Skeletal muscle tissue (tissue), 4 donors: ENCODE results near the gene SHISAL2A. TPM values are rescaled to one million over a fixed set of nuclear protein-coding genes. Genes with fewer than 3 reads are reported as not detected.

ENCODE experiments used
- H3K27ac ChIP-seq: one replicate; pipeline ENCODE4 v1.7.0; 2013; ENCODE audit warnings: mild to moderate bottlenecking, low read depth, low read length, inconsistent platforms
- H3K27me3 ChIP-seq, 3 donors: one replicate each; pipeline ENCODE4 v1.7.0; 2013; ENCODE audit warnings: low read length in 3 of 3; ENCODE audit not compliant: control insufficient read depth in 3 of 3, insufficient read depth in 3 of 3
- H3K36me3 ChIP-seq, 3 donors: one replicate each; pipeline ENCODE4 v1.7.0; 2013; ENCODE audit warnings: low read length in 3 of 3; ENCODE audit not compliant: control insufficient read depth in 3 of 3, insufficient read depth in 3 of 3
- H3K4me1 ChIP-seq, 3 donors: one replicate each; pipeline ENCODE4 v1.7.0; 2013; ENCODE audit warnings: low read length in 3 of 3, mild to moderate bottlenecking in 3 of 3; ENCODE audit not compliant: control insufficient read depth in 3 of 3, insufficient read depth in 3 of 3
- H3K4me3 ChIP-seq, 3 donors: one replicate each; pipeline ENCODE4 v1.7.0; 2013; ENCODE audit warnings: low read length in 3 of 3
- H3K9ac ChIP-seq, 3 donors: one replicate each; pipeline ENCODE4 v1.7.0; 2013; ENCODE audit warnings: low read length in 3 of 3, mild to moderate bottlenecking in 3 of 3, moderate library complexity in 2 of 3, low read depth in 1 of 3
- H3K9me3 ChIP-seq, 3 donors: one replicate each; pipeline ENCODE4 v1.7.0; 2013; ENCODE audit warnings: low read length in 3 of 3; ENCODE audit not compliant: control insufficient read depth in 3 of 3
- total RNA-seq: library from RNA; depleted of rRNA; stranded (reverse); fragments of >200 nt; gene quantifications from one replicate; pipeline ENCODE4 v1.2.3, GENCODE V29; 2014
- donor health status: Osteomylitis.

SHISAL2A gene
- total RNA-seq, 1 donor from 2014 or later: 0.52 TPM

- Histone ChIP-seq H3K27ac (no peak overlapping the region), H3K4me3 (no peak overlapping the region), H3K9ac (no peak overlapping the region)
Measured at GRCh38 chr1:52667290-52667689, 34.3 kb downstream of the SHISAL2A start.

GRCh38 chr1:52667984-52668383, 35.0 kb downstream of the SHISAL2A start:
- Histone ChIP-seq H3K4me3 (no peak overlapping the region), H3K9ac (no peak overlapping the region), H3K36me3 (no peaks in the 10 kb centered on the region), H3K9me3 (no peaks in the 10 kb centered on the region), H3K27me3 (no peaks in the 10 kb centered on the region), H3K4me1 (peaks cover 3 to 13% (median 11%) of the 10 kb centered on the region in 3 donors), H3K27ac (no peak overlapping the region)

More at GRCh38 chr1:52667290-52667689, 34.3 kb downstream of the SHISAL2A start:
- Histone ChIP-seq H3K4me1 (peaks cover 2 to 10% (median 10%) of the 10 kb centered on the region in 3 donors), H3K27me3 (no peaks in the 10 kb centered on the region), H3K9me3 (no peaks in the 10 kb centered on the region), H3K36me3 (no peaks in the 10 kb centered on the region)

- Histone ChIP-seq H3K9me3 (no peaks in the 10 kb centered on the region), H3K27ac (no peak overlapping the region), H3K4me1 (peaks cover 5 to 15% (median 14%) of the 10 kb centered on the region in 3 donors), H3K9ac (no peak overlapping the region), H3K27me3 (no peaks in the 10 kb centered on the region), H3K36me3 (no peaks in the 10 kb centered on the region), H3K4me3 (no peak overlapping the region)
Measured at GRCh38 chr1:52668711-52669110, 35.7 kb downstream of the SHISAL2A start.

GRCh38 chr1:52669696-52670095, 36.7 kb downstream of the SHISAL2A start:
- Histone ChIP-seq H3K36me3 (no peaks in the 10 kb centered on the region), H3K4me3 (no peak overlapping the region), H3K27ac (no peak overlapping the region), H3K9me3 (no peaks in the 10 kb centered on the region), H3K4me1 (peaks cover 5 to 15% (median 14%) of the 10 kb centered on the region in 3 donors), H3K27me3 (no peaks in the 10 kb centered on the region), H3K9ac (no peak overlapping the region)

- H3K27ac ChIP-seq: no peak overlapping the region
- no peaks in the 10 kb centered on the region for H3K36me3 ChIP-seq
- no peak overlapping the region for H3K4me3 ChIP-seq
- H3K9ac ChIP-seq: no peak overlapping the region
- no peaks in the 10 kb centered on the region for H3K9me3 ChIP-seq
- H3K4me1 ChIP-seq: peaks cover 5 to 12% (median 10%) of the 10 kb centered on the region in 3 donors
- no peaks in the 10 kb centered on the region for H3K27me3 ChIP-seq
Measured at GRCh38 chr1:52670604-52671003, 37.6 kb downstream of the SHISAL2A start.

GRCh38 chr1:52672946-52673345, 40.0 kb downstream of the SHISAL2A start:
- peaks cover 20 to 27% (median 25%) of the 10 kb centered on the region in 3 donors for H3K4me1 ChIP-seq
- peak overlapping the region; percentile 48 for H3K27ac ChIP-seq
- no peaks in the 10 kb centered on the region for H3K36me3 ChIP-seq
- no peaks in the 10 kb centered on the region for H3K27me3 ChIP-seq
- peak overlapping the region in 2 of 3 donors; percentile 14 to 41 for H3K9ac ChIP-seq
- no peak overlapping the region for H3K4me3 ChIP-seq
- H3K9me3 ChIP-seq: no peaks in the 10 kb centered on the region

GRCh38 chr1:52673513-52673912, 40.5 kb downstream of the SHISAL2A start:
- no peak overlapping the region for H3K9ac ChIP-seq
- H3K4me3 ChIP-seq: no peak overlapping the region
- peaks cover 20 to 26% (median 25%) of the 10 kb centered on the region in 3 donors for H3K4me1 ChIP-seq
- no peaks in the 10 kb centered on the region for H3K9me3 ChIP-seq
- H3K36me3 ChIP-seq: no peaks in the 10 kb centered on the region
- H3K27ac ChIP-seq: peak overlapping the region; percentile 48
- H3K27me3 ChIP-seq: no peaks in the 10 kb centered on the region

- Histone ChIP-seq H3K4me1 (peaks cover 26 to 30% (median 28%) of the 10 kb centered on the region in 3 donors), H3K9ac (no peak overlapping the region), H3K4me3 (no peak overlapping the region), H3K27ac (peak overlapping the region; percentile 79), H3K9me3 (no peaks in the 10 kb centered on the region), H3K27me3 (no peaks in the 10 kb centered on the region), H3K36me3 (no peaks in the 10 kb centered on the region)
Measured at GRCh38 chr1:52674497-52675384, 41.8 kb downstream of the SHISAL2A start.

GRCh38 chr1:52676249-52676903, 43.4 kb downstream of the SHISAL2A start:
- H3K27me3 ChIP-seq: no peaks in the 10 kb centered on the region
- no peak overlapping the region for H3K4me3 ChIP-seq
- H3K9ac ChIP-seq: peak overlapping the region in 2 of 3 donors; percentile 35 to 49
- peaks cover 26 to 30% (median 28%) of the 10 kb centered on the region in 3 donors for H3K4me1 ChIP-seq
- no peaks in the 10 kb centered on the region for H3K9me3 ChIP-seq
- no peaks in the 10 kb centered on the region for H3K36me3 ChIP-seq
- H3K27ac ChIP-seq: peak overlapping the region; percentile 79
